Right lobe of liver (tissue), 6 donors: Measurements from ENCODE around the gene LRG1. TPM values are rescaled to one million over a fixed set of nuclear protein-coding genes. Genes with fewer than 3 reads are reported as not detected.

Experiments
- ATAC-seq, 4 donors: fragments of 200-7000 bp; cut with Tn5 transposase; one replicate each; pipeline ENCODE4 v1.9.1; 2020; ENCODE audit warnings: mild to moderate bottlenecking in 4 of 4, moderate library complexity in 4 of 4
- DNase-seq, 3 donors: peaks; one replicate each; pipeline ENCODE4 v3.0.0-alpha.2; 2020
- H3K27ac ChIP-seq, 3 donors: fragments of 200-600 bp; one replicate each; pipeline ENCODE4 v1.8.0; 2022
- H3K27me3 ChIP-seq, 2 donors: fragments of 200-600 bp; one replicate each; pipeline ENCODE4 v1.8.0; 2022
- H3K36me3 ChIP-seq, 4 donors: fragments of 200-600 bp; sonication (generic) in 1 of 4; one replicate each; pipeline versions ENCODE4 v1.5.1 to v1.8.0; 2017 to 2022; ENCODE audit warnings: control low read depth in 1 of 4
- H3K4me1 ChIP-seq, 4 donors: fragments of 200-600 bp; sonication (generic) in 1 of 4; one replicate each; pipeline versions ENCODE4 v1.5.1 to v1.8.0; 2017 to 2022; ENCODE audit warnings: control low read depth in 1 of 4
- H3K4me3 ChIP-seq, 3 donors: fragments of 200-600 bp; one replicate each; pipeline ENCODE4 v1.8.0; 2022
- H3K9me3 ChIP-seq, 4 donors: fragments of 200-600 bp; sonication (generic) in 1 of 4; one replicate each; pipeline versions ENCODE4 v1.5.1 to v1.8.0; 2017 to 2022; ENCODE audit warnings: control low read depth in 1 of 4
- POLR2A ChIP-seq: fragments of 450-650 bp; IDR thresholded peaks from one replicate; pipeline ENCODE4 v1.6.1; 2017; ENCODE audit warnings: antibody characterized with exemption, mild to moderate bottlenecking
- WGBS: methylation state at CpG from one replicate; pipeline ENCODE4 v1.1.6; 2018; ENCODE audit warnings: low coverage, low lambda C conversion rate; ENCODE audit not compliant: insufficient coverage; ENCODE audit errors: missing lambda C conversion rate; 5-methylcytosine and 5-hydroxymethylcytosine counted together
- intact Hi-C, 2 donors: fragments of 100-400 bp; cut with DNase I; formaldehyde crosslinking; loops; one replicate each; pipeline versions ENCODE4 v1.11.2 to v1.14.1; 2022
- total RNA-seq, 6 experiments: library from RNA; depleted of rRNA in 2 of 6; stranded (reverse); fragments of >200 nt in 2 of 6; fragmentation: NEBNext Ultra II Directional in 3 of 6; extraction: Animal tissue kit (Norgen Biotek cat#: 25700) in 3 of 6; gene quantifications; one replicate each; pipeline versions ENCODE4 v1.1.0 to v1.2.4, GENCODE V29; 2016 to 2023
- TF ChIP-seq, protein P1 (sequence below), 4 donors: fragments of 200-600 bp in 3 of 4; fragments of 450-650 bp in 1 of 4; IDR thresholded peaks; one replicate each; pipeline versions ENCODE4 v1.5.1 to v1.8.0; 2016 to 2022; ENCODE audit warnings: antibody characterized with exemption in 4 of 4, mild to moderate bottlenecking in 2 of 4
- donor health status: DM: no; HTN: yes; CAD: no.
- donor health status: DM: no; HTN: no; CAD: no.
- donor health status: DM: no; HTN: no; CAD: no.
- donor health status: DM: no; HTN: yes; CAD: no.
- donor health status: DM: no; HTN: yes; CAD: no.

LRG1 gene
- total RNA-seq, 6 experiments from 2014 or later, result 331 to 1,334 (median 524) TPM

DNA sequence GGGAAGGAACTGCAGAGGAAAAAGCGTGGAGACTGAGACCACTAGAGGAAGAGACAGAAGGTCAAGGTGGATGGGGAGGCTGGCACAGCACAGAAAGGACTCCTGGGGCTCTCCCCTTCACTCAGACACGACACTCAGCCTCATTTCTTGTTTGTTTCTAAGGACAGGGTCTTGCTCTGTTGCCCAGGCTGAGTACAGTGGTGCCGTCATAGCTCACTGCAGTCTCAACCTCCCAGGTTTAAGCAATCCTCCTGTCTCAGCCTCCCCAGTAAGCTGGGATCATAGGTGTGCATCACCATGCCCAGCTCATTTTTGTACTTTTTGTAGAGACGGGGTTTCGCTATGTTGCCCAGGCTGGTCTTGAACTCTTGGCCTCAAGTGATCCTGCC, 31.1 kb upstream of the LRG1 start:
- Histone ChIP-seq H3K27ac (no peak overlapping the region), H3K36me3 (no peaks in the 10 kb centered on the region), H3K9me3 (no peaks in the 10 kb centered on the region), H3K4me3 (no peak overlapping the region), H3K27me3 (no peaks in the 10 kb centered on the region), H3K4me1 (no peaks in the 10 kb centered on the region)
- ATAC-seq (no peak), DNase-seq (no peak)
- 86% methylated on average over 3 of the region's 5 CpGs for WGBS
- intact Hi-C loops, result no loop called here
- no peak for TF ChIP-seq POLR2A
- TF ChIP-seq, protein P1, sequence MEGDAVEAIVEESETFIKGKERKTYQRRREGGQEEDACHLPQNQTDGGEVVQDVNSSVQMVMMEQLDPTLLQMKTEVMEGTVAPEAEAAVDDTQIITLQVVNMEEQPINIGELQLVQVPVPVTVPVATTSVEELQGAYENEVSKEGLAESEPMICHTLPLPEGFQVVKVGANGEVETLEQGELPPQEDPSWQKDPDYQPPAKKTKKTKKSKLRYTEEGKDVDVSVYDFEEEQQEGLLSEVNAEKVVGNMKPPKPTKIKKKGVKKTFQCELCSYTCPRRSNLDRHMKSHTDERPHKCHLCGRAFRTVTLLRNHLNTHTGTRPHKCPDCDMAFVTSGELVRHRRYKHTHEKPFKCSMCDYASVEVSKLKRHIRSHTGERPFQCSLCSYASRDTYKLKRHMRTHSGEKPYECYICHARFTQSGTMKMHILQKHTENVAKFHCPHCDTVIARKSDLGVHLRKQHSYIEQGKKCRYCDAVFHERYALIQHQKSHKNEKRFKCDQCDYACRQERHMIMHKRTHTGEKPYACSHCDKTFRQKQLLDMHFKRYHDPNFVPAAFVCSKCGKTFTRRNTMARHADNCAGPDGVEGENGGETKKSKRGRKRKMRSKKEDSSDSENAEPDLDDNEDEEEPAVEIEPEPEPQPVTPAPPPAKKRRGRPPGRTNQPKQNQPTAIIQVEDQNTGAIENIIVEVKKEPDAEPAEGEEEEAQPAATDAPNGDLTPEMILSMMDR (IDR thresholded peaks at IDR 0.05), result no peak

DNA sequence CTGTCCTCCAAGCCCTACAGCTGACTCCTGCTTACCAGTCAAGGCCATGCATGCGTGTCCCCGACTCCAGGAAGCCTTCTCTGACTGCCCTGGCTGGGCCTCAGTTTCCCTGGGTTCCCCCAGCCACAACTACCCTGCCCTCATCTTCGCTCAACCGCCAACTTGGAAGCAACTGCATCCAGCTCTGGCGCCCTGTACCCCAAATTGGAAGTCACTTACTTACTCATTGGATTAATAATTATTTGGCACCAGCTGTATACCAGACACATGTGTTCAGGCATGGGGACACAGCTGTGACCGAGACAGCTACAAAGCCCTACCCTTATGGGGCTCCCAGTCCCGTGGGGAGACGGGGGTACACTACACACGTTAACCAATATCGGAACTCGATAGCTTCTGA, 30.6 kb upstream of the LRG1 start:
- H3K36me3 ChIP-seq, result no peaks in the 10 kb centered on the region
- intact Hi-C loops, result no loop called here
- H3K27ac ChIP-seq, result no peak overlapping the region
- DNase-seq (no peak), ATAC-seq (no peak)
- no peaks in the 10 kb centered on the region for H3K9me3 ChIP-seq
- H3K27me3 ChIP-seq, result no peaks in the 10 kb centered on the region
- H3K4me1 ChIP-seq, result no peaks in the 10 kb centered on the region
- H3K4me3 ChIP-seq, result no peak overlapping the region
- no peak for TF ChIP-seq POLR2A
- TF ChIP-seq, protein P1 (IDR thresholded peaks at IDR 0.05), result no peak
- WGBS, result 94% methylated on average over 7 of the region's 11 CpGs

DNA sequence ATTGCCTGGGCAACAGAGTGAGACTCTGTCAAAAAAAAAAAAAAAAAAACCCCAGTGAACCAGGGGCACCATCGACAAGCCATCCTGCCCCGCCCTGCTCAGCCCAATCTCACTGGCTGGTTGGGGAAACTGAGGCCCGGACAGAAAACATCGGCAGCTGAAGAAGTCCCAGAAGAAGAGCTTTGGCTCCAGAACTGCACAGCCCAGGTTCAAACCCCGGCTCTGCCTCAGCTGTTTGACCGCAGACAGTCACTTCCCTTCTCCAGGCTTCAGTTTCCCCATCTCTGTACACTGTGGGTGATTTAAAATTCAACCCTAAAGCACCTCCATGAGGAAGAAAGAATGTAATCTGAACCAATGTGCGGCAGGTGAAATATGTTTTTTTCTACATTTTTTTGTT, 29.1 kb upstream of the LRG1 start:
- ATAC-seq, result peak in 1 of 4 donors; percentile 39
- intact Hi-C loops, result no loop called here
- TF ChIP-seq, protein P1 (IDR thresholded peaks at IDR 0.05), result no peak
- TF ChIP-seq POLR2A, result no peak
- Histone ChIP-seq H3K36me3 (no peaks in the 10 kb centered on the region), H3K4me3 (no peak overlapping the region), H3K27ac (no peak overlapping the region), H3K4me1 (no peaks in the 10 kb centered on the region), H3K9me3 (no peaks in the 10 kb centered on the region), H3K27me3 (no peaks in the 10 kb centered on the region)
- 69% methylated on average over 4 of the region's 7 CpGs for WGBS
- DNase-seq, result no peak

DNA sequence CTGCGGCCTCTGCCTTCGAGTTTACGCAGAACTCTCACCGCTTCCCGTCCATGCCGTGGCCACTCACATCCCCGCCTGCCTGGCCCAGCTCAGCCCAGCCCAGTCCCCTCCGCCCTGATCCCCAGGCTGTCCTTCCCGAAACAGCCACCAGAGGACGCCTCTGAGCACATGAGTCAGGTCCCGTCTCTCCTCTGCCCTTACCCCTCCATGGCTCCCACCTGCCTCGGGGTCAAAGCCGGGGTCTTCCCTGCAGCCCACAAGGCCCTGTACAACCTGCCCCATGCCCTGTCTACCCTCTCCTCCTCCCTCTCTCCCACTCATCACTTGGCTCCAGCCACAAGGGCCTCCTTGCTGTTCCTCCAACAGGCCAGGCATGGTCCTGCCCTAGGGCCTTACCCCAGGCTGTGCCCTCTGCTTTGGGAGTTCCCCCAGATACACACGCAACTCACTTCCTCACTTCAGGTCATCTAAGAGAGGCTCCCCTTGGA, 27.8 kb upstream of the LRG1 start:
- 37% methylated on average over 6 of the region's 14 CpGs for WGBS
- ATAC-seq, result peak; percentile 68 to 83 (median 71)
- TF ChIP-seq POLR2A, result no peak
- TF ChIP-seq, protein P1 (IDR thresholded peaks at IDR 0.05), result peak; percentile 56 to 72 (median 64)
- Histone ChIP-seq H3K27me3 (no peaks in the 10 kb centered on the region), H3K4me1 (no peaks in the 10 kb centered on the region), H3K9me3 (no peaks in the 10 kb centered on the region), H3K36me3 (no peaks in the 10 kb centered on the region), H3K27ac (no peak overlapping the region), H3K4me3 (no peak overlapping the region)
- peak in 2 of 3 donors; percentile 61 to 62 for DNase-seq
- intact Hi-C loops, result no loop called here
